Spleen (tissue), 7 donors: ENCODE data around the gene OTUD1.

Experiments used
- CTCF ChIP-seq, 11 experiments: fragments of 200-600 bp in 7 of 11; fragments of 450-650 bp in 4 of 11; sonication (generic) in 4 of 11; IDR thresholded peaks in 8 of 11; conservative IDR thresholded peaks in 3 of 11; 1 replicate in 7 of 11; 2 replicates in 4 of 11; pipeline versions ENCODE4 v1.4.0 to v1.8.0; 2016 to 2021; ENCODE audit warnings: antibody characterized with exemption in 11 of 11, inconsistent platforms in 4 of 11, mild to moderate bottlenecking in 1 of 11
- POLR2AphosphoS5 ChIP-seq, 3 donors: sonication (generic); formaldehyde crosslinking; IDR thresholded peaks; one replicate each; pipeline ENCODE4 v1.5.1; 2017; ENCODE audit warnings: antibody characterized with exemption in 3 of 3
- donor health status: DM: no; HTN: no; CAD: no; lungs with moderate emphysema.
- donor health status: DM: no; HTN: no; CAD: no.
- donor health status: DM: no; HTN: no; CAD: no.

GRCh38 chr10:23479798-23480473 lies 41.1 kb downstream of the OTUD1 start:
- TF ChIP-seq CTCF (IDR thresholded peaks at IDR 0.05 in 8 of 11, conservative IDR thresholded peaks at IDR 0.05 in 3 of 11) (no peak), POLR2AphosphoS5 (IDR thresholded peaks at IDR 0.05) (no peak)
